K562 (cell line): Measurements from ENCODE around the gene ZNF837. TPM values are rescaled to one million over a fixed set of nuclear protein-coding genes. Genes with fewer than 3 reads are reported as not detected.

Experiments used
- ATAC-seq: fragments of 200-7000 bp; cut with Tn5 transposase; 3 replicates; pipeline ENCODE4 v1.9.1; 2020; ENCODE audit warnings: moderate library complexity
- BruUV-seq: library from RNA; stranded (reverse); fragments of 400-500 nt; replicated peaks from 2 replicates; lab custom pipeline; 2021; lab: Mats Ljungman, UMichigan
- CTCF ChIA-PET: fragments of 300-600 bp; formaldehyde crosslinking; extraction: SDS; loops from one replicate; lab custom pipeline; 2021; ENCODE audit warnings: low intra/inter-chr PET ratio; lab: Yijun Ruan, JAX
- POLR2A ChIA-PET: fragments of 300-600, 350-650 bp; sonication (Branson Sonifier 250); formaldehyde crosslinking; extraction: SDS; loops from one replicate; lab custom pipeline; 2021; ENCODE audit warnings: antibody characterized with exemption, inconsistent platforms; lab: Yijun Ruan, JAX
- DNase-seq, 4 experiments: peaks; one replicate each; pipeline versions ENCODE4 v3.0.0 to v3.0.0-alpha.2; 2011 to 2018; ENCODE audit warnings: low spot score in 3 of 4, mixed read lengths in 3 of 4; ENCODE audit errors: extremely low read depth in 1 of 4
- FAIRE-seq: peaks from 2 replicates; lab custom pipeline; 2011; peaks lifted over from hg19 to GRCh38; lab: Jason Lieb, UNC
- H2AFZ ChIP-seq: 2 replicates; pipeline ENCODE4 v1.6.0; 2011; ENCODE audit warnings: low read depth, low read length, control low read depth, inconsistent platforms
- H3K27ac ChIP-seq: fragments of 200-600 bp; 3 replicates; pipeline ENCODE4 v1.8.0; 2011; ENCODE audit warnings: low read depth, mild to moderate bottlenecking, control low read depth, inconsistent platforms, low read length, moderate library complexity, mixed read lengths; ENCODE audit errors: extremely low read depth
- H3K27me3 ChIP-seq, 2 experiments: fragments of 300-600 bp in 1 of 2; 2 replicates in 1 of 2; 3 replicates in 1 of 2; pipeline versions ENCODE4 v1.6.0 to v1.8.0; 2011; ENCODE audit warnings: inconsistent platforms in 2 of 2, low read length in 2 of 2, mild to moderate bottlenecking in 1 of 2, mixed read lengths in 1 of 2, moderate library complexity in 1 of 2; ENCODE audit not compliant: control insufficient read depth in 2 of 2, insufficient read depth in 2 of 2
- H3K36me3 ChIP-seq: fragments of 300-600 bp; 3 replicates; pipeline ENCODE4 v1.8.0; 2011; ENCODE audit warnings: mild to moderate bottlenecking, low read length, inconsistent platforms; ENCODE audit not compliant: control insufficient read depth, insufficient read depth
- H3K4me1 ChIP-seq, 2 experiments: fragments of 200-600 bp in 1 of 2; replicated peaks in 1 of 2; 2 replicates in 1 of 2; 3 replicates in 1 of 2; pipeline versions ENCODE4 v1.5.1 to v1.8.0; 2011; ENCODE audit warnings: inconsistent platforms in 2 of 2, low read length in 2 of 2, mild to moderate bottlenecking in 1 of 2, mixed read lengths in 1 of 2, moderate library complexity in 1 of 2; ENCODE audit not compliant: control insufficient read depth in 2 of 2, insufficient read depth in 2 of 2
- H3K4me2 ChIP-seq: 2 replicates; pipeline ENCODE4 v1.6.1; 2011; ENCODE audit warnings: low read length, control low read depth, inconsistent platforms, mixed read lengths; ENCODE audit not compliant: insufficient read depth
- H3K4me3 ChIP-seq: fragments of 200-600 bp; sonication (generic), shearing (Covaris generic); 2 replicates; pipeline ENCODE4 v1.5.1; 2016; ENCODE audit warnings: control low read depth, inconsistent platforms
- H3K79me2 ChIP-seq: fragments of 200-600 bp; 3 replicates; pipeline ENCODE4 v1.8.0; 2011; ENCODE audit warnings: low read length, inconsistent platforms; ENCODE audit not compliant: control insufficient read depth, insufficient read depth
- H3K9ac ChIP-seq, 2 experiments: 2 replicates each; pipeline versions ENCODE4 v1.6.0 to v1.6.1; 2011; ENCODE audit warnings: low read depth in 2 of 2, low read length in 2 of 2, control low read depth in 1 of 2, inconsistent platforms in 1 of 2, mild to moderate bottlenecking in 1 of 2, mixed read lengths in 1 of 2; ENCODE audit not compliant: insufficient read depth in 1 of 2
- H3K9me1 ChIP-seq: one replicate; pipeline ENCODE4 v1.6.0; 2011; ENCODE audit warnings: inconsistent platforms, mild to moderate bottlenecking, low read length, moderate library complexity; ENCODE audit not compliant: control insufficient read depth, insufficient read depth
- H3K9me3 ChIP-seq: replicated peaks from 2 replicates; pipeline ENCODE4 v1.5.1; 2011; ENCODE audit warnings: low read depth, low read length, inconsistent platforms; ENCODE audit not compliant: control insufficient read depth, insufficient read depth
- H4K20me1 ChIP-seq: replicated peaks from 2 replicates; pipeline ENCODE4 v1.6.1; 2011; ENCODE audit warnings: low read length, inconsistent platforms, mixed read lengths; ENCODE audit not compliant: control insufficient read depth, insufficient read depth
- CBFA2T3 ChIP-seq: fragments of 450-650 bp; IDR thresholded peaks from 2 replicates; pipeline ENCODE4 v1.6.1; 2017
- ERF ChIP-seq: fragments of 450-650 bp; formaldehyde crosslinking; IDR thresholded peaks from 2 replicates; pipeline ENCODE4 v1.4.0; 2020; ENCODE audit warnings: mild to moderate bottlenecking, mixed read lengths
- GTF2E2 ChIP-seq: fragments of 200-800 bp; sonication (Bioruptor generic); IDR thresholded peaks from 2 replicates; pipeline ENCODE4 v1.6.1; 2016; ENCODE audit warnings: missing genetic modification characterization, missing compliant biosample characterization
- MAFG ChIP-seq: fragments of 450-650 bp; conservative IDR thresholded peaks from 2 replicates; pipeline ENCODE4 v1.6.1; 2016; ENCODE audit warnings: missing genetic modification characterization, missing compliant biosample characterization
- NFXL1 ChIP-seq: fragments of 450-650 bp; formaldehyde crosslinking; IDR thresholded peaks from 2 replicates; pipeline ENCODE4 v1.4.0; 2021; ENCODE audit warnings: mild to moderate bottlenecking
- POU5F1 ChIP-seq: fragments of 150-350 bp; IDR thresholded peaks from 2 replicates; pipeline ENCODE4 v1.6.1; 2014; ENCODE audit warnings: borderline replicate concordance, low read length, low read depth, mild to moderate bottlenecking; ENCODE audit not compliant: partially characterized antibody
- TCF7L2 ChIP-seq: fragments of 150-350 bp; IDR thresholded peaks from 2 replicates; pipeline ENCODE4 v1.6.1; 2016; ENCODE audit warnings: low read depth, mild to moderate bottlenecking, low read length, moderate library complexity
- YBX1 ChIP-seq: fragments of 450-650 bp; IDR thresholded peaks from 2 replicates; pipeline ENCODE4 v1.7.1; 2016; ENCODE audit warnings: mild to moderate bottlenecking
- WGBS: fragments of 100-300 bp; shearing (Covaris generic); methylation state at CpG from one replicate; pipeline ENCODE4 v1.1.6; 2016; ENCODE audit warnings: low coverage, mixed read lengths; ENCODE audit not compliant: insufficient coverage; ENCODE audit errors: missing lambda C conversion rate; 5-methylcytosine and 5-hydroxymethylcytosine counted together
- in situ Hi-C: fragments of 300-500 bp; cut with MboI; formaldehyde crosslinking; loops from 4 replicates; pipeline ENCODE4 v1.15.0; 2018; ENCODE audit warnings: inconsistent platforms, mixed read lengths
- intact Hi-C: fragments of 100-400 bp; cut with micrococcal nuclease; formaldehyde crosslinking; loops from 2 replicates; pipeline ENCODE4 v1.14.2; 2022
- polyA plus RNA-seq, 8 experiments: library from polyadenylated mRNA; depleted of rRNA in 4 of 8; stranded (reverse) in 5 of 8; unstranded in 3 of 8; fragments of >200 nt; fragmentation: Nextera tagmentation in 2 of 8; fragmentation: Illumina TruSeq in 1 of 8; extraction: Ambion mirVana in 2 of 8; extraction: Trizol in 1 of 8; gene quantifications; 2 replicates each; pipeline versions ENCODE4 v1.2.1 to v1.2.3, GENCODE V29; 2011 to 2014; ENCODE audit warnings: inconsistent platforms in 1 of 8, missing spikeins in 1 of 8
- total RNA-seq, 7 experiments: library from RNA; depleted of rRNA in 6 of 7; stranded (reverse); fragments of >200 nt in 6 of 7; fragmentation: Illumina TruSeq in 2 of 7; extraction: Trizol in 2 of 7; gene quantifications; 2 replicates each; pipeline versions ENCODE4 v1.2.1 to v1.2.3, GENCODE V29; 2011 to 2021; ENCODE audit warnings: low replicate concordance in 1 of 7
- TF ChIP-seq, protein P1 (sequence below): fragments of 450-650 bp; IDR thresholded peaks from 2 replicates; pipeline ENCODE4 v1.6.1; 2016

ZNF837 gene
- total and polyA plus RNA-seq, 9 of the 15 experiments (the other 6 are each of a cell fraction or from before 2014, with no cell fraction given) = 0.11 to 2.1 (median 0.57) TPM; not detected in 4

DNA sequence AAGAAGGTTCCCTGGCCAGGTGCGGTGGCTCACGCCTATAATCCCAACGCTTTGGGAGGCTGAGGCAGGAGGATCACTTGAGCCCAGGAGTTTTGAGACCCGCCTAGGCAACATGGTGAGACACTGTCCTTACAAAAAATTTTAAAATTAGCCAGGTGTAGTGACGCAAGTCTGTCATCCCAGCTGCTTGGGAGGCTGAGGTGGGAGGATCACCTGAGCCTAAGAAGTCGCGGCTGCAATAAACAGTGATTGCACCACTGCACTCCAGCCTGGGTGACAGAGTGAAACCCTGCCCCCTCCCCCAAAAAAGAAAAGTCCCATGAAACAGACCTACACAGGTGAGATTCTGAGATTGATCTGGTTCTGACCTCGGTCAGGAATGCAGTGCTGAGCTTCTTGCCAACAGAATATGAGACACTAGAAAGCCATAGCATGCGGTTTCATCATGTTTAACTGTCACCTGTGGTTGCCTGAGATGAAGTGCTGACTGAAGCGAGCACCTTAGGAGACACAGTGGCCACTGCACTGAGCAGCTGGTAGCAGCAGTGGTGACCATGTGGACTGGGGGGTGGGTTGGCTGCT lies 25.5 kb downstream of the ZNF837 start (continued):
- no peak for TF ChIP-seq YBX1
- TF ChIP-seq POU5F1 = no peak
- TF ChIP-seq, protein P1, sequence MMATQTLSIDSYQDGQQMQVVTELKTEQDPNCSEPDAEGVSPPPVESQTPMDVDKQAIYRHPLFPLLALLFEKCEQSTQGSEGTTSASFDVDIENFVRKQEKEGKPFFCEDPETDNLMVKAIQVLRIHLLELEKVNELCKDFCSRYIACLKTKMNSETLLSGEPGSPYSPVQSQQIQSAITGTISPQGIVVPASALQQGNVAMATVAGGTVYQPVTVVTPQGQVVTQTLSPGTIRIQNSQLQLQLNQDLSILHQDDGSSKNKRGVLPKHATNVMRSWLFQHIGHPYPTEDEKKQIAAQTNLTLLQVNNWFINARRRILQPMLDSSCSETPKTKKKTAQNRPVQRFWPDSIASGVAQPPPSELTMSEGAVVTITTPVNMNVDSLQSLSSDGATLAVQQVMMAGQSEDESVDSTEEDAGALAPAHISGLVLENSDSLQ = no peak
- TF ChIP-seq GTF2E2 (tag) = no peak
- TF ChIP-seq TCF7L2 = no peak

DNA sequence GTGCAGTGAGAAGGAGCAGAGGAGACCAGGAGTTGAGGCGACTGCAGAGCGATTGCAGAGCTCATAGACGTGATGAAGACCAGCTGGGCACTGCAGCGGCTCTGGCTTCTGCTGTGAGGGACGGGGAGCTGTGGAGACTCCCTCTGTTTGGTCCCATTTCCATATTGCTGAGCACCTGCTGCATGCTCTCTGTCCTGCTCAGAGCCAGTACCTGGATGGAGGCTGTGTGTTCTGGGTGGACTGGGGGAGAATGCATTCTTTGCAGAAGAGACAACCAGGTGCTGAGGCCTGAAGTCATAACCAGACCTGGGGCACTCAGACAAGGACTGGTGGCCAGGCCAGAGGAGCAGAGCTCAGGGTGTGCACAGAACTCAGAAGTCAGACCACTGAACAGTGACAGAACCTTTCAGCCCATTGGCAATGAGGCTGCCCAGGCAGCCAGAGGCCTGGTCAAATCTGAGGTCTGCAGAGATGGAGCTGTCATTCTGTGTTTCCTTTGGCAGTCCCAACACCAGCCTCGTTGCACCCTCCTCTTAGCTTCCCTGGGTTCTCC lies 26.3 kb downstream of the ZNF837 start:
- no peak for TF ChIP-seq MAFG (tag)
- no peak for TF ChIP-seq CBFA2T3
- TF ChIP-seq NFXL1 (CRISPR knock-in tag) = no peak
- no peak for TF ChIP-seq ERF
- TF ChIP-seq, all 486 proteins: peak for 0
- Histone ChIP-seq H3K4me1 (peaks cover 0 to 24% of the 10 kb centered on the region in 2 experiments; a peak in 2 of 5 replicates), H3K79me2 (no peaks in the 10 kb centered on the region), H3K36me3 (no peaks in the 10 kb centered on the region), H3K27ac (no peak overlapping the region), H3K27me3 (no peaks in the 10 kb centered on the region), H3K9me1 (no peaks in the 10 kb centered on the region), H4K20me1 (no peaks in the 10 kb centered on the region), H3K4me2 (no peak overlapping the region), H3K9me3 (no peaks in the 10 kb centered on the region), H2AFZ (no peak overlapping the region), H3K9ac (0 out of 4 replicates have a peak overlapping the region, but pooled peaks of 1 of the 2 experiments have one; percentile 6), H3K4me3 (no peak overlapping the region)
- no peak for ATAC-seq
- no peak for DNase-seq
- no peak for FAIRE-seq
- no TSS peak for BruUV-seq
- WGBS = 17% methylated on average over 6 of the region's 6 CpGs
- intact Hi-C loops = no loop called here
- ChIA-PET CTCF (no interaction called here), POLR2A (interaction anchor here (1.0 kb wide), 1 partner anchor 8 kb away, joined by 5 read pairs; the partner anchor contains the start of gene ZNF497)
- in situ Hi-C loops = no loop called here
